Tibial nerve (tissue), 4 donors: ENCODE data around the gene MBP.

Experiments used
- EP300 ChIP-seq, 2 donors: sonication (generic); formaldehyde crosslinking; IDR thresholded peaks; one replicate each; pipeline ENCODE4 v1.6.1; 2017; ENCODE audit warnings: antibody characterized with exemption in 2 of 2, mild to moderate bottlenecking in 1 of 2
- POLR2A ChIP-seq, 2 donors: fragments of 450-650 bp; IDR thresholded peaks; one replicate each; pipeline ENCODE4 v1.6.1; 2017; ENCODE audit warnings: antibody characterized with exemption in 2 of 2, mild to moderate bottlenecking in 2 of 2, moderate library complexity in 2 of 2
- TF ChIP-seq, protein P1 (sequence below), 5 experiments: fragments of 200-600 bp in 3 of 5; fragments of 450-650 bp in 2 of 5; sonication (generic) in 3 of 5; IDR thresholded peaks; one replicate each; pipeline ENCODE4 v1.5.1; 2016 to 2019; ENCODE audit warnings: antibody characterized with exemption in 5 of 5, mild to moderate bottlenecking in 3 of 5, moderate library complexity in 2 of 5

DNA sequence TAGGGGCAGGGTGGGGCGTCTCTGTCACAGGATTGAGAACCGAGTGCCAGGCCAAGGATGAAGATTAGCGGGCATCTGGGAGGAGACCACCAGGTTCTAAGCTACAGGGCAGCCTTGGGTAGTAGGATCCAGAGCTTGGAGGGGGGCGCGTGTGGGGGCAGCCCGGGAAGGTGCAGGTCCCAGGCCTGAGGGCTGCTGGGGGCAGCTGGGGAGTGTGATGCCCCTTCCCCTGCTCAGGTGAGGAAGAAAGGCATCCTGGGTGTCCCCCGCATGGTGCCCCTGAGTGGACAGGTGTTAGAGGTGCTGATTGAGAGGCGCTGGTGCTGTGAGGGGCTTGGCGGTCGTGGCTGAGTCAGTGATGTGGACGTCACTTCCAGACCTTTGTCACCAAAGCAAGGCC is 33.9 kb upstream of the MBP start:
- TF ChIP-seq POLR2A (IDR thresholded peaks at IDR 0.05) (no peak), EP300 (IDR thresholded peaks at IDR 0.05) (no peak)
- TF ChIP-seq, protein P1, sequence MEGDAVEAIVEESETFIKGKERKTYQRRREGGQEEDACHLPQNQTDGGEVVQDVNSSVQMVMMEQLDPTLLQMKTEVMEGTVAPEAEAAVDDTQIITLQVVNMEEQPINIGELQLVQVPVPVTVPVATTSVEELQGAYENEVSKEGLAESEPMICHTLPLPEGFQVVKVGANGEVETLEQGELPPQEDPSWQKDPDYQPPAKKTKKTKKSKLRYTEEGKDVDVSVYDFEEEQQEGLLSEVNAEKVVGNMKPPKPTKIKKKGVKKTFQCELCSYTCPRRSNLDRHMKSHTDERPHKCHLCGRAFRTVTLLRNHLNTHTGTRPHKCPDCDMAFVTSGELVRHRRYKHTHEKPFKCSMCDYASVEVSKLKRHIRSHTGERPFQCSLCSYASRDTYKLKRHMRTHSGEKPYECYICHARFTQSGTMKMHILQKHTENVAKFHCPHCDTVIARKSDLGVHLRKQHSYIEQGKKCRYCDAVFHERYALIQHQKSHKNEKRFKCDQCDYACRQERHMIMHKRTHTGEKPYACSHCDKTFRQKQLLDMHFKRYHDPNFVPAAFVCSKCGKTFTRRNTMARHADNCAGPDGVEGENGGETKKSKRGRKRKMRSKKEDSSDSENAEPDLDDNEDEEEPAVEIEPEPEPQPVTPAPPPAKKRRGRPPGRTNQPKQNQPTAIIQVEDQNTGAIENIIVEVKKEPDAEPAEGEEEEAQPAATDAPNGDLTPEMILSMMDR (IDR thresholded peaks at IDR 0.05), result no peak
